Erythroblast (primary cell): ENCODE measurements around the gene COL6A2.

ENCODE experiments used
- GATA1 ChIP-seq: IDR thresholded peaks from 2 replicates; pipeline ENCODE4 v1.6.1; 2011; ENCODE audit warnings: low read depth, mild to moderate bottlenecking, control low read depth, low read length, moderate library complexity
- POLR2A ChIP-seq: IDR thresholded peaks from 2 replicates; pipeline ENCODE4 v1.6.1; 2011; ENCODE audit warnings: mild to moderate bottlenecking, low read length

GRCh38 chr21:46122758-46123683, 25.1 kb downstream of the COL6A2 start:
- TF ChIP-seq POLR2A, result no peak
- TF ChIP-seq GATA1, result no peak
